Endothelial cell of umbilical vein (primary cell): ENCODE data around the gene SYNE3. TPM values are rescaled to one million over a fixed set of nuclear protein-coding genes. Genes with fewer than 3 reads are reported as not detected.

Source experiments
- BruUV-seq: library from RNA; stranded (reverse); fragments of 400-500 nt; replicated peaks from 2 replicates; lab custom pipeline; 2021; lab: Mats Ljungman, UMichigan
- CTCF ChIA-PET: fragments of 300-600, 350-600 bp; sonication (Branson Sonifier 250); formaldehyde crosslinking; loops from one replicate; lab custom pipeline; 2021; ENCODE audit warnings: antibody characterized with exemption, inconsistent platforms; lab: Charles Lee
- POLR2A ChIA-PET: fragments of 300-600, 350-600 bp; sonication (Branson Sonifier 250); formaldehyde crosslinking; loops from one replicate; lab custom pipeline; 2021; ENCODE audit warnings: antibody characterized with exemption, inconsistent platforms; lab: Charles Lee
- DNase-seq: peaks from one replicate; pipeline ENCODE4 v3.0.0-alpha.2; 2011; ENCODE audit warnings: low read depth, low spot score
- FAIRE-seq: peaks from 2 replicates; lab custom pipeline; 2011; peaks lifted over from hg19 to GRCh38; lab: Jason Lieb, UNC
- H2AFZ ChIP-seq: 2 replicates; pipeline ENCODE4 v1.6.0; 2012; ENCODE audit warnings: low read depth, low read length, control low read depth, inconsistent platforms
- H3K27ac ChIP-seq: 2 replicates; pipeline ENCODE4 v1.5.1; 2011; ENCODE audit warnings: low read depth, mild to moderate bottlenecking, control low read depth, low read length, moderate library complexity; ENCODE audit not compliant: insufficient read depth
- H3K27me3 ChIP-seq, 2 experiments: 2 replicates each; pipeline versions ENCODE4 v1.6.0 to v1.6.1; 2011; ENCODE audit warnings: low read length in 2 of 2, mixed read lengths in 1 of 2; ENCODE audit not compliant: control insufficient read depth in 2 of 2, insufficient read depth in 2 of 2
- H3K36me3 ChIP-seq, 2 experiments: 2 replicates in 1 of 2; 3 replicates in 1 of 2; pipeline ENCODE4 v1.5.1; 2011; ENCODE audit warnings: low read length in 2 of 2, mild to moderate bottlenecking in 1 of 2, moderate library complexity in 1 of 2; ENCODE audit not compliant: control insufficient read depth in 2 of 2, insufficient read depth in 2 of 2; ENCODE audit errors: extremely low read depth in 1 of 2
- H3K4me1 ChIP-seq: 3 replicates; pipeline ENCODE4 v1.5.1; 2011; ENCODE audit warnings: mild to moderate bottlenecking, low read length; ENCODE audit not compliant: control insufficient read depth, insufficient read depth; ENCODE audit errors: extremely low read depth
- H3K4me2 ChIP-seq: 2 replicates; pipeline ENCODE4 v1.6.1; 2011; ENCODE audit warnings: low read length, control low read depth, mixed read lengths; ENCODE audit not compliant: insufficient read depth
- H3K4me3 ChIP-seq, 3 experiments: fragments of 200-600 bp in 1 of 3; sonication (generic), shearing (Covaris generic) in 1 of 3; replicated peaks in 1 of 3; 2 replicates each; pipeline ENCODE4 v1.5.1; 2011 to 2016; ENCODE audit warnings: control low read depth in 3 of 3, low read length in 3 of 3, mild to moderate bottlenecking in 2 of 3, inconsistent platforms in 1 of 3, low read depth in 1 of 3, moderate library complexity in 1 of 3; ENCODE audit not compliant: insufficient read depth in 1 of 3
- H3K79me2 ChIP-seq: 2 replicates; pipeline ENCODE4 v1.6.0; 2012; ENCODE audit warnings: low read length, inconsistent platforms; ENCODE audit not compliant: control insufficient read depth, insufficient read depth
- H3K9ac ChIP-seq: replicated peaks from 2 replicates; pipeline ENCODE3; 2011; ENCODE audit warnings: low read length, control low read depth; ENCODE audit not compliant: insufficient read depth; ENCODE audit errors: extremely low read depth
- H3K9me1 ChIP-seq: replicated peaks from 3 replicates; pipeline ENCODE4 v1.6.0; 2011; ENCODE audit warnings: mild to moderate bottlenecking, low read length; ENCODE audit not compliant: control insufficient read depth, insufficient read depth; ENCODE audit errors: extremely low read depth
- H3K9me3 ChIP-seq: replicated peaks from 2 replicates; pipeline ENCODE4 v1.5.1; 2012; ENCODE audit warnings: low read length, inconsistent platforms; ENCODE audit not compliant: control insufficient read depth, insufficient read depth
- H4K20me1 ChIP-seq: replicated peaks from 2 replicates; pipeline ENCODE3; 2011; ENCODE audit warnings: mild to moderate bottlenecking, low read length; ENCODE audit not compliant: control insufficient read depth, insufficient read depth; ENCODE audit errors: extremely low read depth
- CTCF ChIP-seq, 2 donors: IDR thresholded peaks; 1 replicate in 1 of 2; 2 replicates in 1 of 2; pipeline ENCODE4 v1.5.1; 2011; ENCODE audit warnings: low read length in 2 of 2, mild to moderate bottlenecking in 2 of 2, moderate library complexity in 2 of 2, control low read depth in 1 of 2, inconsistent platforms in 1 of 2, low read depth in 1 of 2; ENCODE audit not compliant: insufficient read depth in 1 of 2; ENCODE audit errors: extremely low read depth in 1 of 2
- EZH2 ChIP-seq: IDR thresholded peaks from 2 replicates; pipeline ENCODE4 v1.6.1; 2012; ENCODE audit warnings: borderline replicate concordance, low read depth, mild to moderate bottlenecking, moderate library complexity, low read length, inconsistent platforms; ENCODE audit not compliant: severe bottlenecking
- FOS ChIP-seq: IDR thresholded peaks from 2 replicates; pipeline ENCODE4 v1.6.1; 2011; ENCODE audit warnings: mild to moderate bottlenecking, low read length, moderate library complexity, borderline replicate concordance; ENCODE audit not compliant: insufficient read depth
- GATA2 ChIP-seq: IDR thresholded peaks from 2 replicates; pipeline ENCODE4 v1.7.0; 2011; ENCODE audit warnings: low read depth, mild to moderate bottlenecking, moderate library complexity, mixed read lengths, low read length; ENCODE audit not compliant: insufficient read length, insufficient read depth
- JUN ChIP-seq: IDR thresholded peaks from 2 replicates; pipeline ENCODE4 v1.6.1; 2011; ENCODE audit warnings: borderline replicate concordance, low read depth; ENCODE audit not compliant: insufficient read length, insufficient read depth
- MAX ChIP-seq: IDR thresholded peaks from 2 replicates; pipeline ENCODE4 v1.6.1; 2011; ENCODE audit not compliant: insufficient read depth, insufficient read length
- MYC ChIP-seq: IDR thresholded peaks from one replicate; pipeline ENCODE4 v1.6.1; 2011; ENCODE audit warnings: mild to moderate bottlenecking, low read depth, low read length
- POLR2A ChIP-seq: IDR thresholded peaks from 2 replicates; pipeline ENCODE4 v1.6.1; 2012; ENCODE audit warnings: low read depth, mild to moderate bottlenecking, control low read depth, low read length
- POLR2AphosphoS5 ChIP-seq: IDR thresholded peaks from 2 replicates; pipeline ENCODE4 v1.6.1; 2012; ENCODE audit warnings: low read depth, mild to moderate bottlenecking, control low read depth, low read length, moderate library complexity; ENCODE audit not compliant: insufficient read depth
- dilution Hi-C: fragments of 300-500 bp; cut with MboI; formaldehyde crosslinking; loops from one replicate; pipeline ENCODE4 v1.15.0; 2019; ENCODE audit warnings: low sequenced_read_pairs; ENCODE audit not compliant: extremely low pct_ligation_motif_present
- intact Hi-C: fragments of 100-400 bp; cut with micrococcal nuclease; formaldehyde crosslinking; loops from one replicate; pipeline ENCODE4 v1.10.0; 2022
- polyA plus RNA-seq, 4 experiments: library from polyadenylated mRNA; depleted of rRNA in 3 of 4; stranded (reverse) in 3 of 4; unstranded in 1 of 4; fragments of >200 nt; gene quantifications; 2 replicates each; pipeline versions ENCODE4 v1.2.1 to v1.2.3, GENCODE V29; 2011 to 2012; ENCODE audit warnings: missing spikeins in 1 of 4
- total RNA-seq: library from RNA; stranded (reverse); gene quantifications from 2 replicates; pipeline ENCODE4 v1.2.3, GENCODE V29; 2021

The SYNE3 gene
- total and polyA plus RNA-seq, 2 donors (not counting 3 experiments of a cell fraction or from before 2014, with no cell fraction given), result 3.0 to 18.8 TPM

- FAIRE-seq (no peak), DNase-seq (no peak)
- no peak overlapping the region for H3K4me3 ChIP-seq
- no peaks in the 10 kb centered on the region for H4K20me1 ChIP-seq
- H2AFZ ChIP-seq, result no peak overlapping the region
- no peaks in the 10 kb centered on the region for H3K9me1 ChIP-seq
- peaks cover 5% of the 10 kb centered on the region in 2 experiments for H3K36me3 ChIP-seq
- no peak overlapping the region for H3K9ac ChIP-seq
- intact Hi-C loops, result no loop called here
- no peak overlapping the region for H3K27ac ChIP-seq
- no peaks in the 10 kb centered on the region for H3K79me2 ChIP-seq
- CTCF ChIA-PET, result interaction anchor here (1.4 kb wide), 1 partner anchor 40 kb away, joined by 3 read pairs; no protein-coding TSS in a partner anchor
- no peak overlapping the region for H3K4me2 ChIP-seq
- POLR2A ChIA-PET, result no interaction called here
- no peak for TF ChIP-seq MAX
- TF ChIP-seq CTCF (IDR thresholded peaks at IDR 0.05; ENCODE audit: extremely low read depth in 1 of 2, insufficient read depth in 1 of 2, low read depth in 1 of 2, low read length in 2 of 2), result no peak
- TF ChIP-seq POLR2A, result no peak
- no peak for TF ChIP-seq FOS
- no peak for TF ChIP-seq JUN
- TF ChIP-seq EZH2, result no peak
- no peak for TF ChIP-seq POLR2AphosphoS5
- no peak for TF ChIP-seq MYC
- TF ChIP-seq GATA2, result no peak
- no peaks in the 10 kb centered on the region for H3K27me3 ChIP-seq
- BruUV-seq, result no TSS peak
- dilution Hi-C loops, result no loop called here
- H3K4me1 ChIP-seq, result no peaks in the 10 kb centered on the region
- H3K9me3 ChIP-seq, result no peaks in the 10 kb centered on the region
Observed at GRCh38 chr14:95472819-95473251, 43.6 kb downstream of the SYNE3 start.
